ENCODE measurements around the gene COIL.
"Not testable (repeated sequence)": the region's sequence is repeated elsewhere in the genome, so short reads cannot be mapped to it uniquely, and the experiment has no call there.

The COIL gene

GRCh38 chr17:56977673-56978395 lies 17.0 kb upstream of the COIL start, which contains the start of gene SCPEP1:
TSS of gene SCPEP1 (plus strand) at chr17:56978131. CDS start at chr17:56978160, 29 bp downstream.
- DNase-seq, result peak; percentile 77

GRCh38 chr17:56976941-56977608 lies 16.2 kb upstream of the COIL start:
- DNase-seq, result no peak

GRCh38 chr17:56975656-56976055 lies 14.8 kb upstream of the COIL start:
- DNase-seq, result no peak

GRCh38 chr17:56974055-56974454 lies 13.2 kb upstream of the COIL start:
- no peak for DNase-seq

- DNase-seq, result no peak
These were observed 12.7 kb upstream of the COIL start for GRCh38 chr17:56973520-56973919.

GRCh38 chr17:56972111-56972730 lies 11.4 kb upstream of the COIL start:
- DNase-seq, result no peak

- no peak for DNase-seq
These were observed 10.1 kb upstream of the COIL start for GRCh38 chr17:56970974-56971373.

GRCh38 chr17:56966338-56966737 lies 5.5 kb upstream of the COIL start:
- DNase-seq, result no peak

GRCh38 chr17:56965681-56966080 lies 4.8 kb upstream of the COIL start:
- DNase-seq, result not testable (repeated sequence)

GRCh38 chr17:56965241-56965640 lies 4.4 kb upstream of the COIL start:
- DNase-seq, result not testable (repeated sequence)

- DNase-seq, result no peak
These were observed 3.9 kb downstream of the COIL start for GRCh38 chr17:56956992-56957391.

GRCh38 chr17:56949595-56949994 lies 11.3 kb downstream of the COIL start:
- DNase-seq, result no peak

GRCh38 chr17:56948491-56948890 lies 12.4 kb downstream of the COIL start:
- DNase-seq, result no peak

GRCh38 chr17:56947741-56948140 lies 13.1 kb downstream of the COIL start:
- no peak for DNase-seq

- DNase-seq, result no peak
These were observed 14.8 kb downstream of the COIL start for GRCh38 chr17:56945938-56946505.

GRCh38 chr17:56943505-56944125 lies 17.2 kb downstream of the COIL start:
- DNase-seq, result no peak

GRCh38 chr17:56939869-56940484 lies 20.9 kb downstream of the COIL start:
- no peak for DNase-seq

GRCh38 chr17:56938206-56938605 lies 22.6 kb downstream of the COIL start:
- DNase-seq, result not testable (repeated sequence)

- no peak for DNase-seq
These were observed 23.2 kb downstream of the COIL start for GRCh38 chr17:56937687-56938086.

- DNase-seq, result no peak
These were observed 24.0 kb downstream of the COIL start for GRCh38 chr17:56936697-56937322.

GRCh38 chr17:56935461-56935860 lies 25.4 kb downstream of the COIL start:
- DNase-seq, result no peak

GRCh38 chr17:56934280-56934679 lies 26.6 kb downstream of the COIL start:
- DNase-seq, result no peak

Data from activated gamma-delta T cell treated with Interleukin-2 at 50 U/mL for 16 hours (primary cell).